Smooth muscle cell (in vitro differentiated cells): ENCODE data around the gene STXBP4. TPM values are rescaled to one million over a fixed set of nuclear protein-coding genes. Genes with fewer than 3 reads are reported as not detected.

ENCODE experiments used
- DNase-seq: peaks from one replicate; lab custom pipeline; 2025; ENCODE audit not compliant: unreplicated experiment; lab: John Stamatoyannopoulos, UW
- H2AFZ ChIP-seq: fragments of 200-600 bp; sonication (generic); 2 replicates; pipeline ENCODE4 v1.6.0; 2016; ENCODE audit warnings: antibody characterized with exemption, low read depth, mild to moderate bottlenecking
- H3F3A ChIP-seq: fragments of 200-600 bp; sonication (generic); 2 replicates; pipeline ENCODE4 v1.6.0; 2017; ENCODE audit warnings: antibody characterized with exemption, low read depth
- H3K27ac ChIP-seq: fragments of 200-600 bp; sonication (generic); 2 replicates; pipeline ENCODE4 v1.5.1; 2016; ENCODE audit warnings: low read depth, mild to moderate bottlenecking
- H3K27me3 ChIP-seq: fragments of 200-600 bp; sonication (generic); 2 replicates; pipeline ENCODE4 v1.6.1; 2016; ENCODE audit warnings: low read depth, mild to moderate bottlenecking
- H3K36me3 ChIP-seq: fragments of 200-600 bp; sonication (generic); 2 replicates; pipeline ENCODE4 v1.5.1; 2016; ENCODE audit warnings: low read depth
- H3K4me1 ChIP-seq: fragments of 200-600 bp; sonication (generic); 2 replicates; pipeline ENCODE4 v1.5.1; 2016; ENCODE audit warnings: low read depth
- H3K4me2 ChIP-seq: fragments of 200-600 bp; sonication (generic); 2 replicates; pipeline ENCODE4 v1.6.0; 2016; ENCODE audit warnings: mild to moderate bottlenecking
- H3K4me3 ChIP-seq: fragments of 200-600 bp; sonication (generic); 2 replicates; pipeline ENCODE4 v1.5.1; 2016; ENCODE audit warnings: mild to moderate bottlenecking
- H3K79me2 ChIP-seq: fragments of 200-600 bp; sonication (generic); 2 replicates; pipeline ENCODE4 v1.6.0; 2016; ENCODE audit warnings: low read depth, mild to moderate bottlenecking
- H3K9ac ChIP-seq: fragments of 200-600 bp; sonication (generic); 2 replicates; pipeline ENCODE4 v1.6.0; 2016; ENCODE audit warnings: low read depth
- H3K9me3 ChIP-seq: fragments of 200-600 bp; sonication (generic); replicated peaks from 2 replicates; pipeline ENCODE4 v1.5.1; 2016; ENCODE audit warnings: low read depth
- H4K20me1 ChIP-seq: fragments of 200-600 bp; sonication (generic); 2 replicates; pipeline ENCODE4 v1.6.0; 2016; ENCODE audit warnings: low read depth
- CTCF ChIP-seq: fragments of 200-600 bp; sonication (generic); IDR thresholded peaks from 2 replicates; pipeline ENCODE4 v1.5.1; 2017; ENCODE audit warnings: borderline replicate concordance, mild to moderate bottlenecking, antibody characterized with exemption; ENCODE audit not compliant: insufficient read depth, poor library complexity, severe bottlenecking
- WGBS: methylation state at CpG from one replicate; pipeline ENCODE4 v1.1.7; 2016; ENCODE audit warnings: low lambda C conversion rate; 5-methylcytosine and 5-hydroxymethylcytosine counted together
- polyA plus RNA-seq: library from polyadenylated mRNA; unstranded; fragments of >200 nt; fragmentation: Nextera tagmentation; extraction: Ambion mirVana; gene quantifications from 2 replicates; pipeline ENCODE4 v1.2.1, GENCODE V29; 2016
- total RNA-seq: library from RNA; depleted of rRNA; stranded (reverse); fragments of >200 nt; gene quantifications from 2 replicates; pipeline ENCODE4 v1.2.3, GENCODE V29; 2014

STXBP4 gene
- total and polyA plus RNA-seq, 2 experiments from 2014 or later = 5.7 to 59.5 TPM

GRCh38 chr17:54979657-54980056, 11.1 kb downstream of the STXBP4 start:
- Histone ChIP-seq H3K9me3 (peaks cover 10% of the 10 kb centered on the region), H3F3A (no peaks in the 10 kb centered on the region), H3K79me2 (peaks cover 41% of the 10 kb centered on the region), H4K20me1 (peaks cover 13% of the 10 kb centered on the region), H3K4me3 (no peak overlapping the region), H3K4me1 (no peaks in the 10 kb centered on the region), H3K36me3 (no peaks in the 10 kb centered on the region), H3K27me3 (no peaks in the 10 kb centered on the region), H3K9ac (no peak overlapping the region), H2AFZ (no peak overlapping the region), H3K4me2 (no peak overlapping the region), H3K27ac (no peak overlapping the region)
- DNase-seq = no peak
- TF ChIP-seq CTCF = no peak

GRCh38 chr17:54980375-54980774, 11.8 kb downstream of the STXBP4 start:
- H3K36me3 ChIP-seq = no peaks in the 10 kb centered on the region
- H3K9ac ChIP-seq = no peak overlapping the region
- no peak overlapping the region for H3K4me3 ChIP-seq
- WGBS = 94% methylated on average over 3 of the region's 3 CpGs
- peaks cover 36% of the 10 kb centered on the region for H3K79me2 ChIP-seq
- H3K4me2 ChIP-seq = no peak overlapping the region
- no peaks in the 10 kb centered on the region for H3F3A ChIP-seq
- H4K20me1 ChIP-seq = peaks cover 13% of the 10 kb centered on the region
- no peaks in the 10 kb centered on the region for H3K4me1 ChIP-seq
- H3K27me3 ChIP-seq = no peaks in the 10 kb centered on the region
- H3K27ac ChIP-seq = no peak overlapping the region
- no peak for TF ChIP-seq CTCF
- H2AFZ ChIP-seq = no peak overlapping the region
- DNase-seq = no peak
- peaks cover 10% of the 10 kb centered on the region for H3K9me3 ChIP-seq

- no peak for DNase-seq
- H3F3A ChIP-seq = no peaks in the 10 kb centered on the region
- H4K20me1 ChIP-seq = peaks cover 13% of the 10 kb centered on the region
- no peaks in the 10 kb centered on the region for H3K36me3 ChIP-seq
- H3K79me2 ChIP-seq = peaks cover 24% of the 10 kb centered on the region
- no peak overlapping the region for H3K4me2 ChIP-seq
- H3K27ac ChIP-seq = no peak overlapping the region
- no peaks in the 10 kb centered on the region for H3K27me3 ChIP-seq
- no peak overlapping the region for H2AFZ ChIP-seq
- no peak overlapping the region for H3K9ac ChIP-seq
- H3K9me3 ChIP-seq = peaks cover 10% of the 10 kb centered on the region
- no peaks in the 10 kb centered on the region for H3K4me1 ChIP-seq
- no peak overlapping the region for H3K4me3 ChIP-seq
- no peak for TF ChIP-seq CTCF
Measured at GRCh38 chr17:54982399-54982798, 13.8 kb downstream of the STXBP4 start.

GRCh38 chr17:54983260-54983659, 14.7 kb downstream of the STXBP4 start:
- Histone ChIP-seq H3K36me3 (no peaks in the 10 kb centered on the region), H4K20me1 (peaks cover 13% of the 10 kb centered on the region), H3K9ac (no peak overlapping the region), H2AFZ (no peak overlapping the region), H3K4me3 (no peak overlapping the region), H3K9me3 (peaks cover 10% of the 10 kb centered on the region), H3K27ac (no peak overlapping the region), H3K4me1 (no peaks in the 10 kb centered on the region), H3K4me2 (no peak overlapping the region), H3K79me2 (peaks cover 20% of the 10 kb centered on the region), H3K27me3 (no peaks in the 10 kb centered on the region), H3F3A (no peaks in the 10 kb centered on the region)
- no peak for TF ChIP-seq CTCF
- DNase-seq = no peak
